Ramos (cell line): ENCODE data around the gene TTC39A.
"Not testable (repeated sequence)": the region's sequence is repeated elsewhere in the genome, so short reads cannot be mapped to it uniquely, and the experiment has no call there.

Source experiments
- in situ Hi-C: fragments of 300-500 bp; cut with MboI; formaldehyde crosslinking; loops from one replicate; pipeline ENCODE4 v1.14.3; 2022; ENCODE audit warnings: low sequenced_read_pairs; ENCODE audit not compliant: unreplicated experiment

Gene TTC39A

GRCh38 chr1:51280321-51280978 lies 49.9 kb downstream of the TTC39A start:
- in situ Hi-C loops, result no loop called here

GRCh38 chr1:51276286-51276685 lies 54.1 kb downstream of the TTC39A start:
- in situ Hi-C loops, result no loop called here

GRCh38 chr1:51274676-51275075 lies 55.7 kb downstream of the TTC39A start:
- in situ Hi-C loops, result no loop called here

GRCh38 chr1:51272916-51273315 lies 57.4 kb downstream of the TTC39A start:
- in situ Hi-C loops, result no loop called here

- in situ Hi-C loops, result no loop called here
Measured at GRCh38 chr1:51270751-51271150, 59.6 kb downstream of the TTC39A start.

GRCh38 chr1:51268634-51269033 lies 61.7 kb downstream of the TTC39A start:
- in situ Hi-C loops, result no loop called here

GRCh38 chr1:51266791-51267190 lies 63.6 kb downstream of the TTC39A start:
- in situ Hi-C loops, result no loop called here

- in situ Hi-C loops, result no loop called here
Measured at GRCh38 chr1:51266181-51266580, 64.2 kb downstream of the TTC39A start.

- in situ Hi-C loops, result no loop called here
Measured at GRCh38 chr1:51265618-51266017, 64.7 kb downstream of the TTC39A start.

- in situ Hi-C loops, result no loop called here
Measured at GRCh38 chr1:51264451-51264850, 65.9 kb downstream of the TTC39A start.

GRCh38 chr1:51263147-51263877 lies 67.0 kb downstream of the TTC39A start:
- in situ Hi-C loops, result no loop called here

- in situ Hi-C loops, result no loop called here
Measured at GRCh38 chr1:51255331-51255730, 75.0 kb downstream of the TTC39A start.

- in situ Hi-C loops, result no loop called here
Measured at GRCh38 chr1:51253691-51254090, 76.7 kb downstream of the TTC39A start.

GRCh38 chr1:51252366-51252765 lies 78.0 kb downstream of the TTC39A start:
- in situ Hi-C loops, result no loop called here

- in situ Hi-C loops, result not testable (repeated sequence)
Measured at GRCh38 chr1:51251165-51251564, 79.2 kb downstream of the TTC39A start.

- in situ Hi-C loops, result not testable (repeated sequence)
Measured at GRCh38 chr1:51250729-51251128, 79.6 kb downstream of the TTC39A start.

- in situ Hi-C loops, result no loop called here
Measured at GRCh38 chr1:51249445-51249844, 80.9 kb downstream of the TTC39A start.

GRCh38 chr1:51247499-51247898 lies 82.9 kb downstream of the TTC39A start:
- in situ Hi-C loops, result no loop called here

- in situ Hi-C loops, result no loop called here
Measured at GRCh38 chr1:51247022-51247421, 83.3 kb downstream of the TTC39A start.

GRCh38 chr1:51242546-51242945 lies 87.8 kb downstream of the TTC39A start:
- in situ Hi-C loops, result no loop called here

GRCh38 chr1:51241119-51241518 lies 89.2 kb downstream of the TTC39A start:
- in situ Hi-C loops, result no loop called here

- in situ Hi-C loops, result no loop called here
Measured at GRCh38 chr1:51240084-51240483, 90.3 kb downstream of the TTC39A start.
